CD4-positive, alpha-beta T cell treated with Interferon alpha-2 for 1 hour (primary cell): ENCODE measurements around the gene IGDCC3.
"Not testable (repeated sequence)": the region's sequence is repeated elsewhere in the genome, so short reads cannot be mapped to it uniquely, and the experiment has no call there.

Source experiments
- DNase-seq, 2 donors: peaks; one replicate each; pipeline ENCODE4 v3.0.0-alpha.2; 2020 to 2022

IGDCC3 gene

GRCh38 chr15:65368302-65369211, 9.2 kb downstream of the IGDCC3 start:
- DNase-seq = no peak

- DNase-seq = no peak
Observed at GRCh38 chr15:65366122-65366892, 11.5 kb downstream of the IGDCC3 start.

- DNase-seq = no peak
Observed at GRCh38 chr15:65365229-65365628, 12.6 kb downstream of the IGDCC3 start.

- DNase-seq = no peak
Observed at GRCh38 chr15:65363766-65364165, 14.0 kb downstream of the IGDCC3 start.

- DNase-seq = no peak
Observed at GRCh38 chr15:65363306-65363705, 14.5 kb downstream of the IGDCC3 start.

GRCh38 chr15:65362491-65362890, 15.3 kb downstream of the IGDCC3 start:
- no peak for DNase-seq

- no peak for DNase-seq
Observed at GRCh38 chr15:65361708-65362459, 15.9 kb downstream of the IGDCC3 start.

- DNase-seq = no peak
Observed at GRCh38 chr15:65360506-65360905, 17.3 kb downstream of the IGDCC3 start.

GRCh38 chr15:65355988-65356353, 21.8 kb downstream of the IGDCC3 start:
- no peak for DNase-seq

- no peak for DNase-seq
Observed at GRCh38 chr15:65355173-65355987, 22.4 kb downstream of the IGDCC3 start.

- no peak for DNase-seq
Observed at GRCh38 chr15:65354835-65355172, 23.0 kb downstream of the IGDCC3 start.

GRCh38 chr15:65351972-65352371, 25.8 kb downstream of the IGDCC3 start:
- DNase-seq = not testable (repeated sequence)

GRCh38 chr15:65349338-65349737, 28.5 kb downstream of the IGDCC3 start:
- DNase-seq = no peak

- DNase-seq = not testable (repeated sequence)
Observed at GRCh38 chr15:65347756-65348155, 30.0 kb downstream of the IGDCC3 start.

- DNase-seq = no peak
Observed at GRCh38 chr15:65346856-65347598, 30.8 kb downstream of the IGDCC3 start.

- DNase-seq = no peak
Observed at GRCh38 chr15:65344914-65345275, 32.9 kb downstream of the IGDCC3 start.

- no peak for DNase-seq
Observed at GRCh38 chr15:65344214-65344913, 33.4 kb downstream of the IGDCC3 start.

GRCh38 chr15:65343374-65343981, 34.3 kb downstream of the IGDCC3 start:
- no peak for DNase-seq

- no peak for DNase-seq
Observed at GRCh38 chr15:65342493-65342892, 35.3 kb downstream of the IGDCC3 start.

- no peak for DNase-seq
Observed at GRCh38 chr15:65339920-65340319, 37.9 kb downstream of the IGDCC3 start.

- DNase-seq = no peak
Observed at GRCh38 chr15:65339416-65339815, 38.4 kb downstream of the IGDCC3 start.
